GM12878 (cell line): ENCODE data around the gene PLA2G4A. TPM values are rescaled to one million over a fixed set of nuclear protein-coding genes. Genes with fewer than 3 reads are reported as not detected.

Experiments
- ATAC-seq: fragments of 200-7000 bp; cut with Tn5 transposase; 3 replicates; pipeline ENCODE4 v1.9.1; 2020; ENCODE audit warnings: mild to moderate bottlenecking, moderate library complexity
- BruUV-seq: library from RNA; stranded (reverse); fragments of 400-500 nt; replicated peaks from 2 replicates; lab custom pipeline; 2021; lab: Mats Ljungman, UMichigan
- CTCF ChIA-PET: fragments of 300-600 bp; sonication (Branson Sonifier 250); formaldehyde crosslinking; extraction: SDS; loops from one replicate; lab custom pipeline; 2021; ENCODE audit warnings: inconsistent platforms; lab: Yijun Ruan, JAX
- POLR2A ChIA-PET: fragments of 350-600 bp; formaldehyde crosslinking; extraction: SDS; loops from one replicate; lab custom pipeline; 2021; ENCODE audit warnings: inconsistent platforms; lab: Charles Lee
- RAD21 ChIA-PET: fragments of 300-600 bp; sonication (Branson Sonifier 250); formaldehyde crosslinking; loops from one replicate; lab custom pipeline; 2023; ENCODE audit warnings: antibody characterized with exemption; ENCODE audit not compliant: unreplicated experiment; lab: Charles Lee
- SMC1A ChIA-PET: fragments of 300-600 bp; sonication (Branson Sonifier 250); formaldehyde crosslinking; loops from one replicate; lab custom pipeline; 2023; ENCODE audit not compliant: unreplicated experiment, uncharacterized antibody; lab: Charles Lee
- DNase-seq: peaks from one replicate; pipeline ENCODE4 v3.0.0-alpha.2; 2011; ENCODE audit warnings: low read depth, low spot score
- FAIRE-seq: peaks from 3 replicates; lab custom pipeline; 2011; peaks lifted over from hg19 to GRCh38; lab: Jason Lieb, UNC
- H2AFZ ChIP-seq: 2 replicates; pipeline ENCODE4 v1.6.0; 2011; ENCODE audit warnings: low read depth, low read length, control low read depth; ENCODE audit not compliant: control insufficient read depth
- H3K27ac ChIP-seq: 2 replicates; pipeline ENCODE4 v1.5.1; 2011; ENCODE audit warnings: control low read depth; ENCODE audit not compliant: control insufficient read depth, insufficient read depth
- H3K27me3 ChIP-seq, 2 experiments: replicated peaks in 1 of 2; 2 replicates each; pipeline versions ENCODE4 v1.6.0 to v1.6.1; 2011; ENCODE audit warnings: low read length in 1 of 2; ENCODE audit not compliant: control insufficient read depth in 2 of 2, insufficient read depth in 2 of 2
- H3K36me3 ChIP-seq, 2 experiments: 2 replicates each; pipeline ENCODE4 v1.5.1; 2011; ENCODE audit warnings: low read length in 1 of 2; ENCODE audit not compliant: control insufficient read depth in 2 of 2, insufficient read depth in 2 of 2
- H3K4me1 ChIP-seq: 2 replicates; pipeline ENCODE4 v1.6.1; 2011; ENCODE audit warnings: mild to moderate bottlenecking, low read length, moderate library complexity, mixed read lengths; ENCODE audit not compliant: control insufficient read depth, insufficient read depth
- H3K4me2 ChIP-seq: 2 replicates; pipeline ENCODE4 v1.6.0; 2011; ENCODE audit warnings: control low read depth; ENCODE audit not compliant: control insufficient read depth, insufficient read depth
- H3K4me3 ChIP-seq: fragments of 200-600 bp; sonication (generic); 2 replicates; pipeline ENCODE4 v1.5.1; 2016
- H3K79me2 ChIP-seq: 2 replicates; pipeline ENCODE4 v1.6.0; 2011; ENCODE audit warnings: low read length; ENCODE audit not compliant: control insufficient read depth, insufficient read depth
- H3K9ac ChIP-seq: 2 replicates; pipeline ENCODE4 v1.8.0; 2011; ENCODE audit warnings: low read length, control low read depth, mixed read lengths; ENCODE audit not compliant: control insufficient read depth, insufficient read depth
- H3K9me3 ChIP-seq: replicated peaks from 3 replicates; pipeline ENCODE4 v1.5.1; 2011; ENCODE audit warnings: mild to moderate bottlenecking, low read length; ENCODE audit not compliant: control insufficient read depth, insufficient read depth
- H4K20me1 ChIP-seq: 2 replicates; pipeline ENCODE4 v1.6.0; 2011; ENCODE audit not compliant: control insufficient read depth, insufficient read depth
- BCL11A ChIP-seq: IDR thresholded peaks from 2 replicates; pipeline ENCODE4 v1.6.1; 2011; ENCODE audit warnings: low read depth, low read length
- BRCA1 ChIP-seq: IDR thresholded peaks from 2 replicates; pipeline ENCODE4 v1.6.1; 2011; ENCODE audit warnings: low read depth, low read length, improper control_type of control experiment
- CBX5 ChIP-seq: sonication (generic); IDR thresholded peaks from 2 replicates; pipeline ENCODE4 v1.6.1; 2016; ENCODE audit warnings: low read depth, moderate library complexity, mild to moderate bottlenecking, inconsistent platforms
- CREB1 ChIP-seq: IDR thresholded peaks from 2 replicates; pipeline ENCODE4 v1.6.1; 2012; ENCODE audit warnings: low read depth, mild to moderate bottlenecking, inconsistent platforms
- GABPA ChIP-seq: IDR thresholded peaks from 2 replicates; pipeline ENCODE4 v1.6.1; 2014; ENCODE audit warnings: antibody characterized with exemption, low read depth, mild to moderate bottlenecking, inconsistent platforms
- HDGF ChIP-seq: fragments of 450-650 bp; IDR thresholded peaks from 2 replicates; pipeline ENCODE4 v1.6.1; 2016; ENCODE audit warnings: antibody characterized with exemption
- MEF2A ChIP-seq: IDR thresholded peaks from 2 replicates; pipeline ENCODE4 v1.6.1; 2011; ENCODE audit warnings: low read depth, mild to moderate bottlenecking, low read length, moderate library complexity; ENCODE audit not compliant: insufficient read depth
- MEF2B ChIP-seq: fragments of 450-650 bp; IDR thresholded peaks from 2 replicates; pipeline ENCODE4 v1.6.1; 2018; ENCODE audit warnings: mild to moderate bottlenecking, moderate library complexity; ENCODE audit not compliant: partially characterized antibody, poor library complexity, severe bottlenecking
- NR2C1 ChIP-seq: fragments of 450-650 bp; IDR thresholded peaks from 2 replicates; pipeline ENCODE4 v1.6.1; 2017; ENCODE audit warnings: antibody characterized with exemption, mild to moderate bottlenecking, moderate library complexity
- NR2F1 ChIP-seq: fragments of 450-650 bp; conservative IDR thresholded peaks from 2 replicates; pipeline ENCODE4 v1.6.1; 2017; ENCODE audit warnings: mild to moderate bottlenecking
- NRF1 ChIP-seq: conservative IDR thresholded peaks from 2 replicates; pipeline ENCODE4 v1.6.1; 2011; ENCODE audit warnings: mild to moderate bottlenecking, low read depth, low read length, improper control_type of control experiment
- PML ChIP-seq: IDR thresholded peaks from 2 replicates; pipeline ENCODE4 v1.6.1; 2012; ENCODE audit warnings: low read length, inconsistent platforms
- RAD51 ChIP-seq: fragments of 450-650 bp; IDR thresholded peaks from 2 replicates; pipeline ENCODE4 v1.6.1; 2016; ENCODE audit warnings: moderate library complexity, mild to moderate bottlenecking, inconsistent platforms
- RUNX3 ChIP-seq: IDR thresholded peaks from 2 replicates; pipeline ENCODE4 v1.6.1; 2012; ENCODE audit warnings: low read length, inconsistent platforms
- SPI1 ChIP-seq: IDR thresholded peaks from 2 replicates; pipeline ENCODE4 v1.6.1; 2011; ENCODE audit warnings: low read depth, mild to moderate bottlenecking, low read length, moderate library complexity, borderline replicate concordance; ENCODE audit not compliant: insufficient read depth
- SUZ12 ChIP-seq: fragments of 200-600 bp; sonication (generic); IDR thresholded peaks from one replicate; pipeline ENCODE4 v1.6.1; 2018; ENCODE audit warnings: antibody characterized with exemption, mild to moderate bottlenecking; ENCODE audit not compliant: unreplicated experiment
- WGBS: methylation state at CpG from one replicate; pipeline ENCODE4 v1.1.6; 2016; ENCODE audit warnings: low lambda C conversion rate; ENCODE audit not compliant: insufficient replicate concordance, insufficient coverage; ENCODE audit errors: missing lambda C conversion rate; 5-methylcytosine and 5-hydroxymethylcytosine counted together
- in situ Hi-C: fragments of 300-500 bp; cut with MboI; formaldehyde crosslinking; loops from 9 replicates; pipeline ENCODE4 v1.14.3; 2018; ENCODE audit warnings: mixed read lengths
- intact Hi-C: fragments of 100-400 bp; cut with micrococcal nuclease; formaldehyde crosslinking; loops from one replicate; pipeline ENCODE4 v1.14.2; 2022; ENCODE audit not compliant: unreplicated experiment
- polyA plus RNA-seq, 11 experiments: library from polyadenylated mRNA; depleted of rRNA in 4 of 11; unstranded in 6 of 11; stranded (reverse) in 5 of 11; fragments of >200 nt; fragmentation: Nextera tagmentation in 4 of 11; fragmentation: Illumina TruSeq in 1 of 11; extraction: Ambion mirVana in 4 of 11; extraction: Trizol in 1 of 11; gene quantifications; 1 replicate in 1 of 11; 2 replicates in 10 of 11; pipeline versions ENCODE4 v1.2.1 to v1.2.3, GENCODE V29; 2011 to 2016; ENCODE audit warnings: inconsistent platforms in 2 of 11, missing spikeins in 2 of 11, low read depth in 1 of 11
- total RNA-seq, 4 experiments: library from RNA; depleted of rRNA in 3 of 4; stranded (reverse); fragments of >200 nt in 3 of 4; fragmentation: Illumina TruSeq in 1 of 4; extraction: Trizol in 1 of 4; gene quantifications; 2 replicates each; pipeline versions ENCODE4 v1.2.1 to v1.2.3, GENCODE V29; 2013 to 2021
- TF ChIP-seq, protein P1 (sequence below): fragments of 450-650 bp; conservative IDR thresholded peaks from 2 replicates; pipeline ENCODE4 v1.6.1; 2017; ENCODE audit warnings: mild to moderate bottlenecking, moderate library complexity
- TF ChIP-seq, protein P2 (sequence below): IDR thresholded peaks from 2 replicates; pipeline ENCODE4 v1.6.1; 2012; ENCODE audit warnings: low read length, inconsistent platforms

The PLA2G4A gene
- total and polyA plus RNA-seq, 10 of the 15 experiments (the other 5 are each of a cell fraction or from before 2014, with no cell fraction given), result 0.70 to 3.3 (median 1.5) TPM; not detected in 1

DNA sequence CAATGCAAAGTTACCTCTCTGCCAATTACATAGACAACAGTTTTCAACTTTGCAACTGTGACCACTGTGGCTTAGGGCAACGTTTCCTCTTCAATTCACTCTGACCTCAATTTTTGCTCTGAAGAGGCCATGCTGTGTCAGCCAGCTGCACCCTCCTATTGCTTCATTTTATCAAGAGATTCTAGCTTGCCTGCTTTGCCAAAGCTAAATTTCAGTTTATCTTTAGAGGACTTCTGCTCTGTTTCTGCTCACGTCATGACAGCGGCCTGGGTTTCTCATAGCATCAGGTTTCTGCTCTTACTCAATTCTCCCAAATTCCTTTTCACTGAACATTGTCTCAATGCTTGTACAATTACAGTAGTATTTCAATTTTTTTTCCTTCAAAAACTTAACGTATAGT lies 154.6 kb downstream of the PLA2G4A start:
- H4K20me1 ChIP-seq, result no peaks in the 10 kb centered on the region
- in situ Hi-C loops, result loop anchor here (10.0 kb wide), 2 partner anchors 259 to 579 kb away; no protein-coding TSS in a partner anchor
- POLR2A ChIA-PET, result interaction anchor here (0.6 kb wide), 1 partner anchor 43 kb away, joined by 4 read pairs; no protein-coding TSS in a partner anchor
- BruUV-seq, result no TSS peak
- no peak for TF ChIP-seq GABPA
- TF ChIP-seq PML, result no peak
- TF ChIP-seq NRF1, result no peak
- TF ChIP-seq CBX5, result no peak
- no peak for TF ChIP-seq HDGF
- TF ChIP-seq RUNX3, result no peak
- TF ChIP-seq, protein P1, sequence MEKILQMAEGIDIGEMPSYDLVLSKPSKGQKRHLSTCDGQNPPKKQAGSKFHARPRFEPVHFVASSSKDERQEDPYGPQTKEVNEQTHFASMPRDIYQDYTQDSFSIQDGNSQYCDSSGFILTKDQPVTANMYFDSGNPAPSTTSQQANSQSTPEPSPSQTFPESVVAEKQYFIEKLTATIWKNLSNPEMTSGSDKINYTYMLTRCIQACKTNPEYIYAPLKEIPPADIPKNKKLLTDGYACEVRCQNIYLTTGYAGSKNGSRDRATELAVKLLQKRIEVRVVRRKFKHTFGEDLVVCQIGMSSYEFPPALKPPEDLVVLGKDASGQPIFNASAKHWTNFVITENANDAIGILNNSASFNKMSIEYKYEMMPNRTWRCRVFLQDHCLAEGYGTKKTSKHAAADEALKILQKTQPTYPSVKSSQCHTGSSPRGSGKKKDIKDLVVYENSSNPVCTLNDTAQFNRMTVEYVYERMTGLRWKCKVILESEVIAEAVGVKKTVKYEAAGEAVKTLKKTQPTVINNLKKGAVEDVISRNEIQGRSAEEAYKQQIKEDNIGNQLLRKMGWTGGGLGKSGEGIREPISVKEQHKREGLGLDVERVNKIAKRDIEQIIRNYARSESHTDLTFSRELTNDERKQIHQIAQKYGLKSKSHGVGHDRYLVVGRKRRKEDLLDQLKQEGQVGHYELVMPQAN, result no peak
- TF ChIP-seq, protein P2, sequence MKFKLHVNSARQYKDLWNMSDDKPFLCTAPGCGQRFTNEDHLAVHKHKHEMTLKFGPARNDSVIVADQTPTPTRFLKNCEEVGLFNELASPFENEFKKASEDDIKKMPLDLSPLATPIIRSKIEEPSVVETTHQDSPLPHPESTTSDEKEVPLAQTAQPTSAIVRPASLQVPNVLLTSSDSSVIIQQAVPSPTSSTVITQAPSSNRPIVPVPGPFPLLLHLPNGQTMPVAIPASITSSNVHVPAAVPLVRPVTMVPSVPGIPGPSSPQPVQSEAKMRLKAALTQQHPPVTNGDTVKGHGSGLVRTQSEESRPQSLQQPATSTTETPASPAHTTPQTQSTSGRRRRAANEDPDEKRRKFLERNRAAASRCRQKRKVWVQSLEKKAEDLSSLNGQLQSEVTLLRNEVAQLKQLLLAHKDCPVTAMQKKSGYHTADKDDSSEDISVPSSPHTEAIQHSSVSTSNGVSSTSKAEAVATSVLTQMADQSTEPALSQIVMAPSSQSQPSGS, result no peak
- TF ChIP-seq MEF2A, result no peak
- TF ChIP-seq BCL11A, result no peak
- no peak for TF ChIP-seq CREB1
- TF ChIP-seq BRCA1, result no peak
- no peak for TF ChIP-seq SUZ12
- TF ChIP-seq SPI1, result no peak
- no peak for TF ChIP-seq NR2C1
- TF ChIP-seq RAD51, result no peak
- TF ChIP-seq MEF2B, result no peak
- no peak for TF ChIP-seq NR2F1
- TF ChIP-seq, all 136 proteins: peak for 0
- ChIA-PET SMC1A (interaction anchor here (0.6 to 1.4 kb wide), 2 partner anchors 22 to 455 kb away, joined by 3 to 4 read pairs; no protein-coding TSS in a partner anchor), CTCF (interaction anchor here (1.1 to 1.6 kb wide), 3 partner anchors 9 to 261 kb away, joined by 5 to 8 read pairs (median 5); no protein-coding TSS in a partner anchor), RAD21 (no interaction called here)
- Histone ChIP-seq H3K27ac (no peak overlapping the region), H3K4me3 (no peak overlapping the region), H3K9me3 (no peaks in the 10 kb centered on the region), H3K9ac (no peak overlapping the region), H3K27me3 (no peaks in the 10 kb centered on the region), H3K79me2 (no peaks in the 10 kb centered on the region), H3K4me1 (no peaks in the 10 kb centered on the region), H3K4me2 (no peak overlapping the region), H3K36me3 (no peaks in the 10 kb centered on the region), H2AFZ (no peak overlapping the region)
- 66% methylated on average over 4 of the region's 4 CpGs for WGBS
- FAIRE-seq (no peak), DNase-seq (no peak), ATAC-seq (no peak)
- intact Hi-C loops, result loop anchor here (10.0 kb wide), 1 partner anchor 679 kb away; no protein-coding TSS in a partner anchor
